SU-DHL-6 (cell line): ENCODE measurements around the gene RAB14.

Experiments
- EZH2phosphoT487 ChIP-seq: fragments of 200-600 bp; sonication (generic), shearing (Covaris generic); conservative IDR thresholded peaks from 2 replicates; pipeline ENCODE4 v1.6.1; 2018; ENCODE audit warnings: mild to moderate bottlenecking, antibody characterized with exemption, low read length, moderate library complexity, mixed read lengths
- TF ChIP-seq, protein P1 (sequence below): fragments of 200-600 bp; sonication (generic); IDR thresholded peaks from one replicate; pipeline ENCODE4 v1.5.1; 2017; ENCODE audit warnings: antibody characterized with exemption, mild to moderate bottlenecking, low read length, moderate library complexity; ENCODE audit not compliant: insufficient read depth, poor library complexity, severe bottlenecking

DNA sequence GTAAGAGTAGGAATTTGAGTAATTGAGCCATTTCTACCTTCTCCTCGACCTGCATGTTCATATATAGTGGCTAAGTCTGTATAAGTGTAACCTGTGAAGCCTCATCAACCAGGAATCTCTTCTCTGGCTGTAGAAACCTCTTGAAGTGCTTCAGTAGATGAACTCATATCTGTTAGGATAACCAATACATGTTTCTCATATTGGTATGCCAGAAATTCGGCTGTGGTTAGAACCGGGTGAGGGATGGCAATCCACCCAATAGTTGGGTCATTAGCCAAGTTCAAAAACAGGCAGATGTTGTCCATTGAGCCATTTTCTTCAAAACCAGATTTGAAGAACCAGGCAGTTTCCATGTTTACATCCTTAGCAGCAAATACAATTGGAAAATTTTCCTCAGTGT is 37.4 kb upstream of the RAB14 start:
- TF ChIP-seq, protein P1, sequence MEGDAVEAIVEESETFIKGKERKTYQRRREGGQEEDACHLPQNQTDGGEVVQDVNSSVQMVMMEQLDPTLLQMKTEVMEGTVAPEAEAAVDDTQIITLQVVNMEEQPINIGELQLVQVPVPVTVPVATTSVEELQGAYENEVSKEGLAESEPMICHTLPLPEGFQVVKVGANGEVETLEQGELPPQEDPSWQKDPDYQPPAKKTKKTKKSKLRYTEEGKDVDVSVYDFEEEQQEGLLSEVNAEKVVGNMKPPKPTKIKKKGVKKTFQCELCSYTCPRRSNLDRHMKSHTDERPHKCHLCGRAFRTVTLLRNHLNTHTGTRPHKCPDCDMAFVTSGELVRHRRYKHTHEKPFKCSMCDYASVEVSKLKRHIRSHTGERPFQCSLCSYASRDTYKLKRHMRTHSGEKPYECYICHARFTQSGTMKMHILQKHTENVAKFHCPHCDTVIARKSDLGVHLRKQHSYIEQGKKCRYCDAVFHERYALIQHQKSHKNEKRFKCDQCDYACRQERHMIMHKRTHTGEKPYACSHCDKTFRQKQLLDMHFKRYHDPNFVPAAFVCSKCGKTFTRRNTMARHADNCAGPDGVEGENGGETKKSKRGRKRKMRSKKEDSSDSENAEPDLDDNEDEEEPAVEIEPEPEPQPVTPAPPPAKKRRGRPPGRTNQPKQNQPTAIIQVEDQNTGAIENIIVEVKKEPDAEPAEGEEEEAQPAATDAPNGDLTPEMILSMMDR, result no peak
- TF ChIP-seq EZH2phosphoT487, result no peak
